Activated gamma-delta T cell treated with Interleukin-2 at 50 U/mL for 16 hours (primary cell): ENCODE results near the gene ALCAM.

Experiments
- DNase-seq: peaks from one replicate; pipeline ENCODE4 v3.0.0-alpha.2; 2020

Gene ALCAM

GRCh38 chr3:105366326-105367062 is at the start of gene ALCAM:
Gene ALCAM (plus strand): TSS chr3:105366909.
- DNase-seq = peak; percentile 67

GRCh38 chr3:105317841-105318240 is 48.9 kb upstream of the ALCAM start:
- no peak for DNase-seq

- no peak for DNase-seq
These were observed 44.0 kb upstream of the ALCAM start for GRCh38 chr3:105322570-105323273.

GRCh38 chr3:105323274-105323599 is 43.5 kb upstream of the ALCAM start:
- DNase-seq = no peak

- DNase-seq = no peak
These were observed 41.8 kb upstream of the ALCAM start for GRCh38 chr3:105324951-105325350.

GRCh38 chr3:105327662-105328337 is 38.9 kb upstream of the ALCAM start:
- no peak for DNase-seq

GRCh38 chr3:105328338-105328730 is 38.4 kb upstream of the ALCAM start:
- DNase-seq = no peak

- no peak for DNase-seq
These were observed 33.7 kb upstream of the ALCAM start for GRCh38 chr3:105332961-105333360.

- no peak for DNase-seq
These were observed 32.4 kb upstream of the ALCAM start for GRCh38 chr3:105334138-105334882.

GRCh38 chr3:105339946-105340345 is 26.8 kb upstream of the ALCAM start:
- no peak for DNase-seq

GRCh38 chr3:105343991-105344390 is 22.7 kb upstream of the ALCAM start:
- no peak for DNase-seq

GRCh38 chr3:105345156-105345555 is 21.6 kb upstream of the ALCAM start:
- DNase-seq = no peak

- no peak for DNase-seq
These were observed 18.9 kb upstream of the ALCAM start for GRCh38 chr3:105347625-105348302.

- no peak for DNase-seq
These were observed 18.4 kb upstream of the ALCAM start for GRCh38 chr3:105348307-105348706.

- no peak for DNase-seq
These were observed 16.9 kb upstream of the ALCAM start for GRCh38 chr3:105349684-105350387.

- no peak for DNase-seq
These were observed 14.9 kb upstream of the ALCAM start for GRCh38 chr3:105351821-105352220.

GRCh38 chr3:105352976-105353375 is 13.7 kb upstream of the ALCAM start:
- DNase-seq = no peak

- DNase-seq = no peak
These were observed 13.1 kb upstream of the ALCAM start for GRCh38 chr3:105353485-105354161.

GRCh38 chr3:105354429-105354828 is 12.3 kb upstream of the ALCAM start:
- DNase-seq = no peak

GRCh38 chr3:105355408-105356061 is 11.2 kb upstream of the ALCAM start:
- no peak for DNase-seq

GRCh38 chr3:105356396-105356795 is 10.3 kb upstream of the ALCAM start:
- DNase-seq = no peak
